Loucy (cell line): ENCODE measurements around the gene HPS3.

Source experiments
- CTCF ChIP-seq: fragments of 200-600 bp; sonication (generic); conservative IDR thresholded peaks from 2 replicates; pipeline ENCODE4 v1.5.1; 2014; ENCODE audit warnings: mild to moderate bottlenecking, antibody characterized with exemption, low read length
- EZH2phosphoT487 ChIP-seq: fragments of 200-600 bp; IDR thresholded peaks from 2 replicates; pipeline ENCODE4 v1.6.1; 2018; ENCODE audit warnings: antibody characterized with exemption, mild to moderate bottlenecking, moderate library complexity, borderline replicate concordance

GRCh38 chr3:149134575-149134974, 5.1 kb downstream of the HPS3 start:
- TF ChIP-seq CTCF (no peak), EZH2phosphoT487 (no peak)
